NT2/D1 (cell line): ENCODE data around the gene RAP1A.

Experiments
- SUZ12 ChIP-seq: IDR thresholded peaks from 2 replicates; pipeline ENCODE4 v1.6.1; 2011; ENCODE audit not compliant: insufficient read length, insufficient read depth; ENCODE audit errors: extremely low read depth
- YY1 ChIP-seq: IDR thresholded peaks from 2 replicates; pipeline ENCODE4 v1.6.1; 2011; ENCODE audit not compliant: insufficient read length, insufficient read depth
- ZNF274 ChIP-seq: IDR thresholded peaks from 2 replicates; pipeline ENCODE4 v1.6.1; 2011; ENCODE audit warnings: mild to moderate bottlenecking, low read depth, low read length

DNA sequence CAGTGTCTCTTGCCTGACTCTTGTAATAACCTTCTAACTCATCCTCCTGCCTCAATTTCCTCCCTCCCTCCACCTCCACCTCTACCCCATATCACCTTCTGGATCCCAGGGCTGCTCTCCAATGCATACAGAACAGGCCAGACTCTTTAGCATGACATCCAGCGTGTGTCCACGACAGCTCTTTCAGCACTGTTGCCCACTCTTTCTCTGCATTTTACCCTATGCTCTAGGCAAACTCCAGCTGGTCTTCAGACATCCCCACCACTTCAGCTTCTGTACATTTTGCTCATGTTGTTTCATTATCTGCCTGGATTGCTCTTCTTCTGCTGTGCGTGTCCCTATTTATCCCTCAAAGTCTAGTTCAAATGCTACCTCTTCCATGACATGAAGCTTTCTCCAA, 114.8 kb downstream of the RAP1A start:
- TF ChIP-seq YY1 (no peak), ZNF274 (no peak), SUZ12 (no peak)
